H1 (cell line): ENCODE data around the gene MATN4. TPM values are rescaled to one million over a fixed set of nuclear protein-coding genes. Genes with fewer than 3 reads are reported as not detected.

Experiments used
- CTCF ChIA-PET: fragments of 300-600 bp; sonication (Branson Sonifier 250); formaldehyde crosslinking; loops from one replicate; lab custom pipeline; 2021; ENCODE audit not compliant: partially characterized antibody; lab: Charles Lee
- POLR2A ChIA-PET: fragments of 300-600 bp; sonication (Branson Sonifier 250); formaldehyde crosslinking; loops from one replicate; lab custom pipeline; 2021; ENCODE audit warnings: inconsistent platforms; ENCODE audit not compliant: partially characterized antibody; lab: Charles Lee
- DNase-seq, 2 experiments: peaks; one replicate each; pipeline versions ENCODE4 v3.0.0 to v3.0.0-alpha.2; 2010 to 2022; ENCODE audit warnings: low spot score in 2 of 2, low read depth in 1 of 2, mixed read lengths in 1 of 2
- FAIRE-seq: peaks from 2 replicates; lab custom pipeline; 2011; peaks lifted over from hg19 to GRCh38; lab: Jason Lieb, UNC
- H2AFZ ChIP-seq: 2 replicates; pipeline ENCODE4 v1.8.1; 2012; ENCODE audit warnings: low read length, inconsistent platforms
- H2AK5ac ChIP-seq: 2 replicates; pipeline ENCODE4 v1.6.1; 2013; ENCODE audit warnings: low read depth, low read length
- H2BK120ac ChIP-seq: replicated peaks from 2 replicates; pipeline ENCODE3; 2013; ENCODE audit warnings: low read depth, low read length, inconsistent platforms
- H2BK12ac ChIP-seq: 2 replicates; pipeline ENCODE4 v1.6.1; 2013; ENCODE audit warnings: low read depth, low read length
- H2BK15ac ChIP-seq: 2 replicates; pipeline ENCODE4 v1.6.1; 2013; ENCODE audit warnings: low read length
- H2BK20ac ChIP-seq: 2 replicates; pipeline ENCODE4 v1.6.1; 2013; ENCODE audit warnings: low read length
- H2BK5ac ChIP-seq: 2 replicates; pipeline ENCODE4 v1.6.1; 2013; ENCODE audit warnings: low read depth, low read length
- H3K14ac ChIP-seq: 2 replicates; pipeline ENCODE4 v1.6.1; 2013; ENCODE audit warnings: inconsistent platforms; ENCODE audit not compliant: insufficient read length
- H3K18ac ChIP-seq: 2 replicates; pipeline ENCODE4 v1.6.1; 2013; ENCODE audit warnings: low read length; ENCODE audit errors: extremely low read depth
- H3K23ac ChIP-seq: 2 replicates; pipeline ENCODE4 v1.6.1; 2013; ENCODE audit warnings: inconsistent platforms; ENCODE audit not compliant: insufficient read length
- H3K23me2 ChIP-seq: 2 replicates; pipeline ENCODE4 v1.6.1; 2013; ENCODE audit warnings: low read depth, low read length
- H3K27ac ChIP-seq: 2 replicates; pipeline ENCODE4 v1.6.1; 2011; ENCODE audit warnings: low read depth, low read length, inconsistent platforms
- H3K27me3 ChIP-seq, 4 experiments: replicated peaks in 1 of 4; 1 replicate in 1 of 4; 2 replicates in 3 of 4; pipeline versions ENCODE4 v1.6.1 to v1.8.1; 2011 to 2013; ENCODE audit warnings: low read length in 3 of 4, mild to moderate bottlenecking in 3 of 4, inconsistent platforms in 2 of 4, mixed read lengths in 2 of 4, moderate library complexity in 1 of 4; ENCODE audit not compliant: control insufficient read depth in 3 of 4, insufficient read depth in 3 of 4; ENCODE audit errors: extremely low read depth in 1 of 4
- H3K36me3 ChIP-seq, 4 experiments: 2 replicates each; pipeline versions ENCODE4 v1.6.1 to v1.8.1; 2011 to 2013; ENCODE audit warnings: mild to moderate bottlenecking in 4 of 4, low read length in 3 of 4, moderate library complexity in 2 of 4, control low read depth in 1 of 4, inconsistent platforms in 1 of 4; ENCODE audit not compliant: insufficient read depth in 4 of 4, control insufficient read depth in 2 of 4
- H3K4ac ChIP-seq: replicated peaks from 2 replicates; pipeline ENCODE3; 2013; ENCODE audit warnings: low read length, low read depth, mixed read lengths, inconsistent platforms; ENCODE audit not compliant: insufficient read length
- H3K4me1 ChIP-seq, 4 experiments: replicated peaks in 1 of 4; 1 replicate in 1 of 4; 2 replicates in 3 of 4; pipeline versions ENCODE4 v1.6.1 to v1.8.1; 2011 to 2013; ENCODE audit warnings: low read length in 3 of 4, inconsistent platforms in 2 of 4, mixed read lengths in 1 of 4; ENCODE audit not compliant: insufficient read depth in 4 of 4, control insufficient read depth in 3 of 4
- H3K4me2 ChIP-seq, 2 experiments: 2 replicates each; pipeline versions ENCODE4 v1.6.1 to v1.8.1; 2011 to 2013; ENCODE audit warnings: low read depth in 2 of 2, low read length in 2 of 2, control low read depth in 1 of 2, inconsistent platforms in 1 of 2, mild to moderate bottlenecking in 1 of 2; ENCODE audit not compliant: insufficient read depth in 1 of 2
- H3K4me3 ChIP-seq, 4 experiments: fragments of 200-600, 300-600 bp in 1 of 4; sonication (generic), shearing (Covaris generic), sonication (Bioruptor Twin) in 1 of 4; 2 replicates each; pipeline versions ENCODE4 v1.5.1 to v1.8.1; 2011 to 2016; ENCODE audit warnings: low read length in 4 of 4, low read depth in 3 of 4, control low read depth in 2 of 4, inconsistent platforms in 2 of 4, mild to moderate bottlenecking in 2 of 4, mixed read lengths in 1 of 4, moderate library complexity in 1 of 4; ENCODE audit not compliant: insufficient read depth in 2 of 4; ENCODE audit errors: extremely low read depth in 1 of 4
- H3K56ac ChIP-seq: replicated peaks from 2 replicates; pipeline ENCODE3; 2013; ENCODE audit warnings: low read depth, mild to moderate bottlenecking, mixed read lengths, low read length, inconsistent platforms; ENCODE audit not compliant: insufficient read length
- H3K79me1 ChIP-seq: 2 replicates; pipeline ENCODE4 v1.6.1; 2013; ENCODE audit warnings: low read depth, low read length, control low read depth
- H3K79me2 ChIP-seq, 2 experiments: 2 replicates each; pipeline versions ENCODE4 v1.6.1 to v1.8.1; 2012 to 2013; ENCODE audit warnings: low read length in 2 of 2, mild to moderate bottlenecking in 2 of 2, inconsistent platforms in 1 of 2; ENCODE audit not compliant: insufficient read depth in 2 of 2, control insufficient read depth in 1 of 2
- H3K9ac ChIP-seq, 4 experiments: replicated peaks in 1 of 4; 1 replicate in 1 of 4; 2 replicates in 3 of 4; pipeline versions ENCODE4 v1.6.1 to v1.8.1; 2011 to 2013; ENCODE audit warnings: low read depth in 3 of 4, low read length in 3 of 4, control low read depth in 2 of 4, mild to moderate bottlenecking in 2 of 4, moderate library complexity in 2 of 4, inconsistent platforms in 1 of 4; ENCODE audit errors: extremely low read depth in 1 of 4
- H3K9me3 ChIP-seq, 2 experiments: 2 replicates each; pipeline versions ENCODE4 v1.6.1 to v1.8.1; 2012 to 2013; ENCODE audit warnings: mild to moderate bottlenecking in 2 of 2, moderate library complexity in 2 of 2, control low read depth in 1 of 2, inconsistent platforms in 1 of 2, low read depth in 1 of 2, low read length in 1 of 2, mixed read lengths in 1 of 2; ENCODE audit not compliant: insufficient read depth in 2 of 2
- H4K20me1 ChIP-seq, 2 experiments: replicated peaks in 1 of 2; 2 replicates each; pipeline versions ENCODE3 to v1.8.1; 2011 to 2013; ENCODE audit warnings: inconsistent platforms in 2 of 2, low read length in 2 of 2, mild to moderate bottlenecking in 1 of 2; ENCODE audit not compliant: insufficient read depth in 2 of 2, control insufficient read depth in 1 of 2
- H4K5ac ChIP-seq: 2 replicates; pipeline ENCODE4 v1.6.1; 2013; ENCODE audit warnings: low read length, low read depth, mixed read lengths, inconsistent platforms; ENCODE audit not compliant: insufficient read length
- H4K8ac ChIP-seq: 2 replicates; pipeline ENCODE4 v1.8.0; 2013; ENCODE audit warnings: mild to moderate bottlenecking, moderate library complexity, low read length, inconsistent platforms; ENCODE audit not compliant: insufficient read depth; ENCODE audit errors: extremely low read depth
- H4K91ac ChIP-seq: replicated peaks from 2 replicates; pipeline ENCODE3; 2013; ENCODE audit warnings: low read length, mixed read lengths, inconsistent platforms; ENCODE audit not compliant: insufficient read length
- CTCF ChIP-seq, 3 experiments: IDR thresholded peaks; 1 replicate in 2 of 3; 2 replicates in 1 of 3; pipeline versions ENCODE4 v1.5.1 to v1.6.1; 2011; ENCODE audit warnings: low read length in 3 of 3, mild to moderate bottlenecking in 3 of 3, inconsistent platforms in 2 of 3, low read depth in 1 of 3, moderate library complexity in 1 of 3; ENCODE audit not compliant: insufficient read depth in 1 of 3; ENCODE audit errors: control extremely low read depth in 1 of 3
- RAD21 ChIP-seq, 2 experiments: IDR thresholded peaks in 1 of 2; conservative IDR thresholded peaks in 1 of 2; 2 replicates each; pipeline ENCODE4 v1.6.1; 2011; ENCODE audit warnings: low read depth in 2 of 2, low read length in 2 of 2, improper control_type of control experiment in 1 of 2, inconsistent platforms in 1 of 2, mild to moderate bottlenecking in 1 of 2, moderate library complexity in 1 of 2
- RFX5 ChIP-seq: IDR thresholded peaks from 2 replicates; pipeline ENCODE4 v1.6.1; 2011; ENCODE audit warnings: low read depth, low read length, improper control_type of control experiment, borderline replicate concordance
- WGBS, 2 experiments: shearing (Covaris generic) in 1 of 2; methylation state at CpG; one replicate each; pipeline versions ENCODE4 v1.1.6 to v1.1.7; 2013 to 2015; ENCODE audit warnings: low lambda C conversion rate in 2 of 2, mixed read lengths in 2 of 2, inconsistent platforms in 1 of 2, low coverage in 1 of 2, missing lambda C conversion rate in 1 of 2; ENCODE audit not compliant: insufficient replicate concordance in 2 of 2, insufficient coverage in 1 of 2, insufficient read length in 1 of 2; ENCODE audit errors: extremely low coverage in 1 of 2, missing lambda C conversion rate in 1 of 2; 5-methylcytosine and 5-hydroxymethylcytosine counted together
- polyA plus RNA-seq, 7 experiments: library from polyadenylated mRNA; depleted of rRNA in 3 of 7; stranded (reverse) in 5 of 7; unstranded in 2 of 7; fragments of >200 nt in 5 of 7; fragments of 200-250 nt in 2 of 7; gene quantifications; 1 replicate in 5 of 7; 2 replicates in 1 of 7; 4 replicates in 1 of 7; pipeline versions ENCODE4 v1.2.1 to v1.2.3, GENCODE V29; 2011 to 2013; ENCODE audit warnings: missing spikeins in 2 of 7, mixed read lengths in 2 of 7
- total RNA-seq: library from RNA; stranded (reverse); fragmentation: NEBNext Ultra II Directional; extraction: Animal tissue kit (Norgen Biotek cat#: 25700); gene quantifications from 2 replicates; pipeline ENCODE4 v1.2.1, GENCODE V29; 2021

MATN4 gene
- total and polyA plus RNA-seq, 2 of the 8 experiments (the other 6 are each of a cell fraction or from before 2014, with no cell fraction given): 2.1 to 4.4 TPM

- Histone ChIP-seq H2BK15ac (no peak overlapping the region), H3K27me3 (no peaks in the 10 kb centered on the region), H3K4me2 (no peak overlapping the region), H2AK5ac (no peak overlapping the region), H3K23me2 (no peaks in the 10 kb centered on the region), H3K18ac (no peak overlapping the region), H3K36me3 (peaks cover 2 to 12% (median 9%) of the 10 kb centered on the region in 4 experiments; a peak in 5 of 8 replicates), H4K5ac (no peak overlapping the region), H2BK5ac (no peak overlapping the region), H3K23ac (no peak overlapping the region), H3K9me3 (no peaks in the 10 kb centered on the region), H3K79me1 (no peaks in the 10 kb centered on the region), H3K79me2 (no peaks in the 10 kb centered on the region), H3K4me3 (no peak overlapping the region), H3K4me1 (no peaks in the 10 kb centered on the region; a peak in 1 of 7 replicates), H3K27ac (no peak overlapping the region), H3K56ac (no peak overlapping the region), H3K14ac (no peak overlapping the region), H4K91ac (no peak overlapping the region), H2BK20ac (no peak overlapping the region), H2AFZ (no peak overlapping the region), H3K9ac (no peak overlapping the region), H4K20me1 (peaks cover 0 to 2% of the 10 kb centered on the region in 2 experiments), H2BK12ac (no peak overlapping the region), H3K4ac (no peak overlapping the region), H2BK120ac (no peak overlapping the region), H4K8ac (no peak overlapping the region)
- 87% methylated on average over 7 of the region's 7 CpGs; no CpG with 5 or more reads in 1 of the 2 experiments for WGBS, 2 experiments
- POLR2A ChIA-PET: interaction anchor here (0.9 to 2.4 kb wide), 6 partner anchors 10 to 127 kb away, joined by 3 to 15 read pairs (median 4); no protein-coding TSS in a partner anchor
- DNase-seq: no peak
- CTCF ChIA-PET: interaction anchor here (0.8 to 13.3 kb wide), 26 partner anchors 10 to 448 kb away, joined by 3 to 156 read pairs (median 4); partner anchors contain the start of genes MATN4, SYS1 and TP53TG5
- FAIRE-seq: no peak
- TF ChIP-seq CTCF (IDR thresholded peaks at IDR 0.05; ENCODE audit: control extremely low read depth in 1 of 3, insufficient read depth in 1 of 3, low read depth in 1 of 3, low read length in 3 of 3): peak in 2 of 3 experiments; percentile 42 to 54; a peak in 3 of 4 replicates
- TF ChIP-seq RFX5: no peak
- TF ChIP-seq RAD21 (IDR thresholded peaks at IDR 0.05 in 1 of 2, conservative IDR thresholded peaks at IDR 0.05 in 1 of 2; ENCODE audit: low read depth in 2 of 2, low read length in 2 of 2): peak; percentile 73 to 82
Measured at GRCh38 chr20:45322952-45323383, 14.9 kb upstream of the MATN4 start.
